HS-5 (cell line): ENCODE results near the gene ZDHHC16.
"Not testable (repeated sequence)": the region's sequence is repeated elsewhere in the genome, so short reads cannot be mapped to it uniquely, and the experiment has no call there.

ENCODE experiments used
- DNase-seq: peaks from one replicate; pipeline ENCODE4 v3.0.0-alpha.2; 2012; ENCODE audit warnings: low read depth

ZDHHC16 gene

GRCh38 chr10:97445722-97446639, at the start of gene ZDHHC16, which contains the start of gene EXOSC1:
Gene ZDHHC16 (plus strand): TSS chr10:97446175. CDS start chr10:97451676, 5,501 bp downstream.
Gene EXOSC1 (minus strand): TSS chr10:97446006. CDS start chr10:97445985, 21 bp downstream.
- DNase-seq = peak; percentile 82

DNA sequence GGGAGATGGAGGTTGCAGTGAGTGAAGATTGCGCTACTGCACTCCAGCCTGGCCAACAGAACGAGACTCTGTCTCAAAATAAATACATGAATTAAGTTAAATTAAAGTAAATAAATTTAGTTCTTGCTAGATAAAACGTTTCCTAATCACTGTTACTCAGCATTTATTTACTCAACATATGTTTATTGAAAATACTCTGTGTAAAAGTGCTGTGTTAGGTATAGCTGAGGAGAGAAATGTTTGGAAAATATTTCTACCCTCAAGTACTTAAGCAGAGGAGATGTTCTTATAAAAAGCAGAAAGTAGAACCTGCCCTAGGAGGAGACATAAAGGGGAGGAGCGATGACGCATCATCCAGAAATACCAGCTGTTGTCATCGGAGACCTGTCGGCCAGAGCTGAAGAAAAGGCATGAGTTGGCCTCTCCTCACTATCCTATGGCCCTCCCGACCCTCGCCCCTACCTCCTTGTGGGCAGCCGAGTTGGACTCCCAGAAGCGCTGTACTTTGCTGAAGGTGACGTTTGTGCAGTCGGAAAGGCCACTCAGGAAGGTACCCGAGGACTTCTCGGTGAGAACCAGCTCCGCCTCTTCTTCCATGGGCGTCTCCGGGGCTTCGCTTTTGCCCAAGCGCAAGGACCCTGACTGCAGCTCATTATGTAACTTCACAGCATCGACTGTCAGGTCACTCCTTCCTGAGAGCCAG, 46.0 kb upstream of the ZDHHC16 start:
- DNase-seq = peak; percentile 53

DNA sequence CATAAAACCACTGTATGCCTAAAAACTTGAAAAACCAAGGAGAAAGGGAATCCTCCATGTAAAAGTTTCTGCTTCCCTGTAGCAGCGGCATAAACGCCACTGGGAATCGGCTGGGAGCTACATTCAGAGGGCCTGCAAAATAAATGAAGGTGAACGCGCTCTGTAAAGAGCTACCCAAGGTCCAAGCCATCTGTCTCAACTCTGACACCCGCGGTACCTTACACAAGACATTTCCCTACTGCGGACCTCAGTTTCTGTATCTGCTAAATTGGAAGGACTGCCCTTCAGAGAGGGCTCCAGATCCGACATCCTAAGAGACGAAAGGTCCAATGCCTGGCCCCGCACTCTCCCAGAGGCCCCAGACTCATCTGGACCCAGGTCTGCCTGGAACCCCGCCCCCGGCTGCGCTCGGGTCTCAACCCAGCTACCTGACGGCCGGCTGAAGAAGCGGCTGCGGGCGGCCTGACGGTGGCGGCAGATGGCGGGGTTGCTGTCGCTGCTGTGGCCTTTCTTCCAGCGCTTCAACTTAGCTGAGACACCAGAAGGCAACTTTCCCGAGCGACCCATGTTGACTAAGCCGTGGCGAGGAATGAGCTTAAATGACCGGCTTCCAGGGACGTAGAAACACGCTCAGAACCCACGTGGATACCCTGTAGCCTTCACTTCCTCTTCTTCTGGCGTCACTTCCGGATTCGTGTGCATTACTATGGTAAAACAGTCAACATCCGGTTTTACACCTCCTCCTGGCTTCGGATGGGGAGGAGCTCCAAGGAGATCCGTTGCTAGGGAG, 45.1 kb upstream of the ZDHHC16 start, which contains the start of gene RRP12:
Gene RRP12 (minus strand): TSS at position 676 of the 790 bp plus-strand sequence. CDS start 109 bp downstream, at position 567.
- peak; percentile 93 for DNase-seq

GRCh38 chr10:97401455-97401919, 44.5 kb upstream of the ZDHHC16 start:
- DNase-seq = no peak

GRCh38 chr10:97404044-97404443, 41.9 kb upstream of the ZDHHC16 start:
- no peak for DNase-seq

- no peak for DNase-seq
These were observed 39.9 kb upstream of the ZDHHC16 start for GRCh38 chr10:97406064-97406463.

DNA sequence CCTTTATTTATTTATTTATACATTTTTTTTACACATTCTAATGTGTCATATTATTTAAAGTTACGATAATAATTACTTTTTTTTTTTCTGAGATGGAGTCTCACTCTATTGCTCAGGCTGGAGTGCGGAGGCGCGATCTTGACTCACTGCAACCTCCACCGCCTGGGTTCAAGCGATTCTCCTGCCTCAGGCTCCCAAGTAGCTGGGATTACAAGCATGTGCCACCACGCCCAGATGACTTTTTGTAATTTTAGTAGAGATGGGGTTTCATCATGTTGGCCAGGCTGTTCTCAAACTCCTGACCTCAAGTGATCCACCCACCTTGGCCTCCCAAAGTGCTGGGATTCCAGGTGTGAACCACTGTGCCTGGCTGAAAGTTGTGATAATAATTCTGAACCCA, 39.5 kb upstream of the ZDHHC16 start:
- DNase-seq = not testable (repeated sequence)

DNA sequence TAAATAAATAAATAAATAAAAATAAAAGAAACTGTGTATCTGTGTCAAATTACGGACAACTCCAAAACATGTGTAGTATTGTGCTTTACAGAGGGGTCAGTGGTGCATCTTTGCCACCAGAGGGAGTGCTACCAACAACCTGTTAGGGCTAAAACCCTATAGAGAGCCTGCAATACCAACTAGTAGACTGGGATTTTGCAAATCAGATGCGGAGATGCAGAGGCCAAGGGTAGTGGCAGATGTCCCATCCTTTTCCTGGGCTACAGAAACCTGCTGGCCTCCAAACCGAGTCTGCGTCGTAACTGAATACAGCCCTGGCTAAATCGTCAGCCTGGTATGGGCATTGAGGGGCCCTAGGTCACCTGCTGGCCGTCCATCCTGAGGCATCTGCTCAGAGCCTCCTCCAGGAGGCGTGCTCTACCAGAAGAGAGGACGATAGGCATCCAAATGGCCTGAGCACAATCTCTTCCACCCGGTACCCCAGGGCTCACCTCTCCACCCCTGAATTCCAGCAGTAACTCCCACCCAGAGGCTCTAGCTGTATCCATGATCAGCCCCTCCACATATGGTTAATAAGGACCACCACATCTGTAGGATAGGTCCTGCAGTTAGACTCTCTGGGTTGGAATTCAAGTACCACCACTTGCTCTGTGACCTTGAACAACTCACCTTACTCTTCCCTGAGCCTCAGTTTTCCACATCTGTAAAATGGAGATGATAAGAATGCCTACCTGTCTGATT, 38.6 kb upstream of the ZDHHC16 start:
- peak; percentile 73 for DNase-seq

DNA sequence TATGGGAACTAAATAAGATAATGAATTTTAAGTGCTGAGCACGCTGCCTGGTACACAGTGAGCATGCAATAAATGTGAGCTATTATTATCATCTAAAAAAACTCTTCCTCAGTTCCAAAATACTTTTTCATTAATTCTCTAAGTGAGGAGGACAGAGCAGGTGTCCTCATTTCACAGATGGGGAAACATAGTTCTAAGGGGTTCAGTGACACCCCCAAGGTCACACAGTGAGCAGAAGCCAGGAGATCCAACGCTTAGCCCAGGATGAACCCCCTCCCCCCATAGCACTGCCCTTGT, 38.1 kb upstream of the ZDHHC16 start:
- DNase-seq = no peak

DNA sequence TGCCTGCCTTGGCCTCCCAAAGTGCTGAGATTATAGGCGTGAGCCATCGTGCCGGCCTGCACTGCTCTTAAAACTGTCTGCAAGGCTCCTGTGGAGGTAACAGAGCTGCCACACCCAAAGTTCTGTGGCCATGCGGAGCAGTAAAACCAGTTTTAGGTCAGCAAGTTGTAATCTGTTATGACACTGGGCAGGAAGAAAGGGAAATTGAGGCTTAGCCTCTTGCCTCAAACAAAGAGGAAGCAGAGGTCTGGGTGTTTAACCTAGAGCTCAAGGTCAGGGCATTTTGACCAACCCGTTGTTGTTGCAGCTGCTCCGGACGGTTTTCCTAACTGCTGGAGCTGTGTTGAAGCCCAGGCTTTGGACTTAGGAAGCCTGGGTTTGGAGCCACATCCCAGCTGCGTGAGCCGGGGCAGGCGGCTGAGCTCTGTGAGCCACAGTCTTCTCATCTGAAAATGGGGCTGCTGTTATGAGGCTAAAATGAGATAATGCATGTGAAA, 37.4 kb upstream of the ZDHHC16 start:
- DNase-seq = no peak

DNA sequence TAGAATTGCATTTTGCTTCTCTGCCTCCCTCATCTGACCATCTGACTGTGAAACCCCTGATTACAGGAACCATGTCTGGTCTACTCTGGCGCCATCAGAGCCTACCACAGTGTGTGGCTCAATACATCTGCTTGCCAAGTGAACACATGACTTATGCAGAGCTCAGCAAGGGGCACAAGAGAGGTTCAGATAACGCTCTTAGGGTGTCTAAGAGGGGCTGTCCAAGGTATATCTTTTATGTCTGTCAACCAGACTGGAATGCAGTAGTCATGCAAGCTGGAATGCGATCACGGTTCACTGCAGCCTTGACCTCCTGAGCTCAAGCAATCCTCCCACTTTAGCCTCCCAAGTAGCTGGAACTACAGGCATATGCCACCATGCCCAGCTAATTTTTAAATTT, 34.6 kb upstream of the ZDHHC16 start:
- DNase-seq = no peak

DNA sequence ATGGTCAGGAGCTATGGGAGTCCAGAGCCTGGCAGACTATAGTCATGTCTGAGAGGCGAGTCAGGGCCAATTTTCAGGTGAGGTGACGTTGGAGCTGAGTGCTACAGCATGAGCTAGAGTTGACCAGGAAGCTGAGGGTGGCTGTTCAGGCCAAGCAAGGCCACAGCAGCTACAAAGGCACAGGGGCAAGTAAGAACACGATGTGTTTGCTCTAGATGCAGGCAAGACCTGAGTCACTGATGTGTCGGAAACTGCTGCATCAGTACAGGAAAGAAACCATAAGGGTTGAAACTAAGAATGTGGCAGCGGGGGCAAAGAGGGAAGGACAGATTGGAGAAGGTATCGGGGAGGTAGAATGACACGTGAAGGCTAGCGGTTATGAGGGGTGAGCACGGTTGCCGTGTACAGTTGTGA, 33.1 kb upstream of the ZDHHC16 start:
- no peak for DNase-seq

- DNase-seq = no peak
These were observed 29.4 kb upstream of the ZDHHC16 start for GRCh38 chr10:97416565-97416964.

- not testable (repeated sequence) for DNase-seq
These were observed 22.2 kb upstream of the ZDHHC16 start for GRCh38 chr10:97423757-97424098.

DNA sequence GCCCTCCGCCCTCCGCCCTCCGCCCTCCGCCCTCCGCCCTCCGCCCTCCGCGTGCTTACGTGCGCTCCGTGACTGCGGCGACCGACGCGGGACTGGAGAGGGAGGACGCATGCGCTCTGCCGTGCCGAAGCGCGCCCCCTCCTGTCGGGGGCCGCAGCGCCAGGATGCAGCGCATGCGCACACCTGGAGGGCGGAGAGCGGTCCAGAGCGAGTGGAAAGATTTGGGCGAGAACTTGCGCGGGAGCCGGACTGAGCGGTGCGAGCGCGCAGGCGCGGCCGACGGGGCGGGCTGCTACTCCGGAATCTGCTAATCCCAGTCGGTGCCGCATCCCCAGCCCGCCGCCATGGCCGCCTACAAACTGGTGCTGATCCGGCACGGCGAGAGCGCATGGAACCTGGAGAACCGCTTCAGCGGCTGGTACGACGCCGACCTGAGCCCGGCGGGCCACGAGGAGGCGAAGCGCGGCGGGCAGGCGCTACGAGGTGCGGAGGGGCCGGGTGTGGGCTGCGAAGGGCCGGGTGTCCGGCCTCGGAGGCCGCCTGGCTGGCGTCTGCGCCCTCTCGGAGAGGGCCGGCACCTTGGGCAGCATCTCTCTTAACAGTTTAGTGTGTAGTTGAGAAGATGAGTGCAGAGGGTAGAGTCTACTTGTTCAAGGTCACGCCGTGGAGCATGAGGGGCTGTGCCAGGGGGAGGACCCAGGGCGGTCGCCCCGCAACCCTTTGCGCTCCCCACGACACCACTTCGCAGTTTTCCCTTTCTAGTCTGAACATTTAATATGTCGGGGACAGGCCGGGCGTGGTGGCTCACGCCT, 19.8 kb upstream of the ZDHHC16 start, which contains the start of gene PGAM1:
Gene PGAM1 (plus strand): TSS at position 228 of the 812 bp plus-strand sequence. CDS start 117 bp downstream, at position 345.
- DNase-seq = peak; percentile 82

GRCh38 chr10:97426776-97427570, 19.0 kb upstream of the ZDHHC16 start:
- no peak for DNase-seq

DNA sequence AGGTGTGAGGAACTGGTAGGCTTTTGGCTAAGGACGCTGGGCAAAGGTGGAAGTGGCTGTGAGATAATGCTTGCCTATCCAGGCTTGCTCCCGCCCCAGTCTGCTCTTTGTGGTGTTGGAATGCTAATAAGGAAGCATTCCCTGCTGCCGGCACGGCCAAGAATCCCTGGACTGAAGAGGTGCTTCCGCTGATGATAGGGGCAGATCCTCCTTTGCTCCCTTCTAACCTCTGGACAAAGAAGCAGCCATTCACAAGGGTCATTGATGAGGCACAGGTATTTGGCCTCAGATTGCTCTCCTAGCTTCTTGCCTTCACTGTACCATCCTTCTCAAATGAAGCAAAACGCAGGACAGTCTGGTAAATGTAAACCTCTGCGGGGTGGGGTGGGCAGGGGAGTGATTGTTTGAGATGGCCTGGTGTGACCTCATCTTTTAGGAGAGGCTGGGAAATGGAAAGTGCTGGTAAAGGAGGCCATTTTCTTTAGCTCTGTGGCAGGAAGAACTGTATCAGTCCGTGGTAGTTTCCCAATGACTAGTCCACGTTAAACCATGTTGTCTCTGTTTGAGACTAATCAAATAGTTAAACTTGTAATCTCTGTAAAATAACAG, 18.3 kb upstream of the ZDHHC16 start:
- DNase-seq = no peak

DNA sequence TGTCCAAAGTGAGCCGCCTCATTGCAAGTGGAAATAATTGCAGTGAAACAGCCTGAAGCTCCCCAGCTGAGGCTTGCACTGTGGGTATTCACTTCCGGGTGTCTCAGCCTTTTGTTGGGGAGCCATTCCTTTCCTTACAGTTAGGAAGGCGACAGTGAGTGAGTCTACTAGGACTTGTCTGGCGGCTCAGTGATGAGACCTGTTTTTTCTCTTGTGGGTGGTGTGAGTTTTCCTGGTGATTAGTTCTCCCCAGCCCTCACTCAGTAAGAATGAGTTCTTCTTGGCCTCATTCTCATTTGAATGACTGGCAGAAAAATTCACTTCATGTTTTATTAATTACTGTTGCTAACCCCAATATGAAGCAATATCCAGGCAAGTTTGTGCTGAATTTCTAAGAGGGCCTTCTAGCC, 17.4 kb upstream of the ZDHHC16 start:
- no peak for DNase-seq

- no peak for DNase-seq
These were observed 11.9 kb upstream of the ZDHHC16 start for GRCh38 chr10:97434055-97434454.
